NB4 (cell line): Measurements from ENCODE around the gene DGKB.

ENCODE experiments used
- CTCF ChIP-seq: IDR thresholded peaks from one replicate; pipeline ENCODE4 v1.5.1; 2012; ENCODE audit warnings: low read depth, low read length
- MYC ChIP-seq: IDR thresholded peaks from 2 replicates; pipeline ENCODE4 v1.6.1; 2011; ENCODE audit warnings: low read depth, low read length
- POLR2A ChIP-seq: IDR thresholded peaks from 2 replicates; pipeline ENCODE4 v1.6.1; 2011; ENCODE audit warnings: mild to moderate bottlenecking; ENCODE audit not compliant: insufficient read length; ENCODE audit errors: extremely low read depth
- TF ChIP-seq, protein P1 (sequence below): IDR thresholded peaks from 2 replicates; pipeline ENCODE4 v1.6.1; 2011; ENCODE audit warnings: low read depth, low read length

DNA sequence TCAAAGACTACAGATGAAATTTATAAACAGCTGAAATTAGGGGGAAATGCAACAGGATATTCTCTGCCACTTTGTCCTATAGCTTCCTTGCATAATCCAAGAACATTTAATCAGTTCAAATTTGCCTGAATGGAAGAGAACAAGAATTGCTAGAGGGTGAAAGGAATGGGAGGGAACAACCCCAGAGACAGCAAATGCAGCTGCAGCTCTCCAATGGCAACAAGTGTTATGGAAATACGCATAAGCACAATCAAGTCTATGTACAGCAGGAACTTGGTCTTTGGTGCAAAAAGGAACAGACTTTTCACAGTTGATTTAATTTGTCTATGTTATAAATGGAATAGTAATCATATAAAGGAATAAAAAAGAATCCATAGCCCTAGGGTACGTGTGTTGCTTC is 644.1 kb downstream of the DGKB start:
- no peak for TF ChIP-seq CTCF
- no peak for TF ChIP-seq POLR2A
- no peak for TF ChIP-seq MYC
- TF ChIP-seq, protein P1, sequence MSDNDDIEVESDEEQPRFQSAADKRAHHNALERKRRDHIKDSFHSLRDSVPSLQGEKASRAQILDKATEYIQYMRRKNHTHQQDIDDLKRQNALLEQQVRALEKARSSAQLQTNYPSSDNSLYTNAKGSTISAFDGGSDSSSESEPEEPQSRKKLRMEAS: no peak
